PFSK-1 (cell line): ENCODE measurements around the gene CCSER1.

Experiments
- FOXP2 ChIP-seq: optimal IDR thresholded peaks from 2 replicates; pipeline ENCODE3; 2011; ENCODE audit warnings: borderline replicate concordance, control low read depth, inconsistent platforms; ENCODE audit not compliant: insufficient read depth; ENCODE audit errors: extremely low read length, extremely low read depth
- POLR2AphosphoS5 ChIP-seq: IDR thresholded peaks from 2 replicates; pipeline ENCODE4 v1.6.1; 2012; ENCODE audit warnings: low read depth, mild to moderate bottlenecking, control low read depth, low read length, moderate library complexity
- REST ChIP-seq, 2 experiments: IDR thresholded peaks; 2 replicates each; pipeline versions ENCODE4 v1.6.1 to v1.8.0; 2011 to 2012; ENCODE audit warnings: low read depth in 2 of 2, low read length in 2 of 2, control low read depth in 1 of 2, inconsistent platforms in 1 of 2, mild to moderate bottlenecking in 1 of 2, moderate library complexity in 1 of 2; ENCODE audit not compliant: insufficient read depth in 1 of 2
- SIN3A ChIP-seq: IDR thresholded peaks from 2 replicates; pipeline ENCODE4 v1.6.1; 2012; ENCODE audit warnings: mild to moderate bottlenecking, low read length, moderate library complexity, borderline replicate concordance; ENCODE audit not compliant: insufficient read depth
- TAF1 ChIP-seq: IDR thresholded peaks from 2 replicates; pipeline ENCODE4 v1.6.1; 2012; ENCODE audit warnings: low read length, control low read depth, borderline replicate concordance; ENCODE audit not compliant: insufficient read depth

CCSER1 gene

DNA sequence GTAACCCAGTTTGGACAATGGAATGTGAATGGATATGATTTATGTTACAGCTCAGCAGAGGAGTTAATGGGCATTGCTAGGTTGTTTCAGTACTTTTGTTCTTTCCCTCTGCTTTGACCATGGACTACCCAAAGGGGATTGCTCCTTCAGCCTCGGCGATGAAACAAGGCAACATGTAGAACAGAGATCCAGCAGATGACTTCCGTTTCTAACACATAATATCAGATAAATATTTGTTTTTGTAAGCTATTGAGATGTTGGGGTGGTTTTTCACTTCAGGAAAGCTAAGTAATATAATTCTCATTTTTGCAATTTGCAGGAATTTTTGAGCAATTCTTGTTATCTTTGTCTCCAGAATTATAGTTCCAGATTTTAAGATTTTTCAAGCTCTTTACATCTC is 1241.9 kb downstream of the CCSER1 start:
- TF ChIP-seq TAF1, result no peak
- no peak for TF ChIP-seq POLR2AphosphoS5
- TF ChIP-seq FOXP2, result no peak
- TF ChIP-seq SIN3A, result no peak
- no peak for TF ChIP-seq REST (IDR thresholded peaks at IDR 0.05; ENCODE audit: insufficient read depth in 1 of 2, low read depth in 2 of 2, low read length in 2 of 2)

- TF ChIP-seq POLR2AphosphoS5, result no peak
- TF ChIP-seq SIN3A, result no peak
- no peak for TF ChIP-seq FOXP2
- TF ChIP-seq TAF1, result no peak
- no peak for TF ChIP-seq REST (IDR thresholded peaks at IDR 0.05; ENCODE audit: insufficient read depth in 1 of 2, low read depth in 2 of 2, low read length in 2 of 2)
Observed at GRCh38 chr4:91373546-91373945, 1246.4 kb downstream of the CCSER1 start.

DNA sequence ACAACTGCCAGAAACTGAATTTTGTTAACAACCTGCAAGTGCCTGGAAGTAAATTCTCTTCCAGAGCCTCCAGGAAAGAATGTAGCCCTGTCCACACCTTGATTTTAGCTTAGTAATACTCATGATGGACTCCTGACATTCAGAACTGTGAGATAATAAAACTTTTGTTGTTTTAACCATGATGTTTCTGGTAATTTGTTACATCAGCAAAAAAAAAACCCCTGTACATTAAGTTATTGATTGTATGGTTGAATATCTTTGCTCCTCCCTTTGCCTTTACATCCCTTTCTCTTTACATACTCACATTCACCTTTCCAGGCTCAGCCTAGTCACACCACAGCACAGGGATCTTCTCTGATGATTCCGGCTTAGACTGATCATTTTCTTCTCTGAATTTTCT is 1294.8 kb downstream of the CCSER1 start:
- TF ChIP-seq TAF1 (no peak), POLR2AphosphoS5 (no peak), REST (IDR thresholded peaks at IDR 0.05; ENCODE audit: insufficient read depth in 1 of 2, low read depth in 2 of 2, low read length in 2 of 2) (no peak), FOXP2 (no peak)

DNA sequence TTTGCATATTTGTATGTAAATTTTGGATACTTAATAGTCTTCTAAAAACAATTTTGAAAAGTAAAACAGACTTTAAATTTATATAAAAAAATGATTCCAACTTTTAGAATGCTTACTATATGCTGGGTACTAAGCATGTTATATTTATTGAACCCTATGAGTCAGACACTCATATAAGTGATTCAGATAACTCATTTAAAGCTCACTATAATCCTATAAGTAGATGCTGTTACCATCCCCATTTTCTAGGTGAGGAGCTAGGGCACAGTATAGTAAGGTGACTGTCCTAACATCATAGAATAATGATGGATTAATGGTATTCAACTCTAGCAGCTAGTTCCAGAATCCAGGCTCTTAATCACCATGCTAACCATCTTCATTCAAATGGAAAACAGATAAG is 1299.5 kb downstream of the CCSER1 start:
- TF ChIP-seq POLR2AphosphoS5 (no peak), REST (IDR thresholded peaks at IDR 0.05; ENCODE audit: insufficient read depth in 1 of 2, low read depth in 2 of 2, low read length in 2 of 2) (no peak), SIN3A (no peak), FOXP2 (no peak), TAF1 (no peak)

- TF ChIP-seq POLR2AphosphoS5 (no peak), SIN3A (no peak), TAF1 (no peak), REST (IDR thresholded peaks at IDR 0.05; ENCODE audit: insufficient read depth in 1 of 2, low read depth in 2 of 2, low read length in 2 of 2) (no peak), FOXP2 (no peak)
Observed at GRCh38 chr4:91427171-91427570, 1300.0 kb downstream of the CCSER1 start.
